HG03175 (cell line): Measurements from ENCODE around the gene CALR.
"Not testable (repeated sequence)": the region's sequence is repeated elsewhere in the genome, so short reads cannot be mapped to it uniquely, and the experiment has no call there.

Source experiments
- ATAC-seq: cut with Tn5 transposase; IDR thresholded peaks from one replicate; pipeline ENCODE4 v1.9.1; 2021; ENCODE audit warnings: mild to moderate bottlenecking, moderate library complexity; ENCODE audit not compliant: unreplicated experiment

Gene CALR

GRCh38 chr19:12952488-12953137, 14.2 kb downstream of the CALR start:
- no peak for ATAC-seq

DNA sequence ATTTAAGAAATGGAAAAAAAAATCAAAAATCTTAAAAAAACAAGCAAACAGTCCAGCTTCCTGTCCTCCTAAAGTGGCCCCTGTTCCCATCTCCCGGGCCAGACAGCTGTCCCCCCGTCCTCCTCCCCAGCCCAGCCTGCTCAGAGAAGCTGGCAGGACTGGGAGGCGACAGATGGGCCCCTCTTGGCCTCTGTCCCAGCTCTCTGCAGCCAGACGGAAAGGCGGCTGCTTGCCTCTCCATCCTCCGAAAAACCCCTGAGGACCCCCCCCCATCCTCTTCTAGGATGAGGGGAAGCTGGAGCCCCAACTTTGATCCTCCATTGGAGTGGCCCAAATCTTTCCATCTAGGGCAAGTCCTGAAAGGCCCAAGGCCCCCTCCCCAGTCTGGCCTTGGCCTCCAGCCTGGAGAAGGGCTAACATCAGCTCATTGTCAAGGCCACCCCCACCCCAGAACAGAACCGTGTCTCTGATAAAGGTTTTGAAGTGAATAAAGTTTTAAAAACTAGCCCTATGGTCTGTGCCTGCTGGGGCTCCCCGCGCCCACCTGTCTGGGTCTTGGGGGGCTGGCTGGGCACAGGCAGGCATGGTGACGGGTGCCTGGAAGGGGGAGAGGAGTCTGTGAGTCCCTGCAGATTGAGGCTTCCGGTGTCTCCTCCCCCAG, 14.9 kb downstream of the CALR start:
- no peak for ATAC-seq

DNA sequence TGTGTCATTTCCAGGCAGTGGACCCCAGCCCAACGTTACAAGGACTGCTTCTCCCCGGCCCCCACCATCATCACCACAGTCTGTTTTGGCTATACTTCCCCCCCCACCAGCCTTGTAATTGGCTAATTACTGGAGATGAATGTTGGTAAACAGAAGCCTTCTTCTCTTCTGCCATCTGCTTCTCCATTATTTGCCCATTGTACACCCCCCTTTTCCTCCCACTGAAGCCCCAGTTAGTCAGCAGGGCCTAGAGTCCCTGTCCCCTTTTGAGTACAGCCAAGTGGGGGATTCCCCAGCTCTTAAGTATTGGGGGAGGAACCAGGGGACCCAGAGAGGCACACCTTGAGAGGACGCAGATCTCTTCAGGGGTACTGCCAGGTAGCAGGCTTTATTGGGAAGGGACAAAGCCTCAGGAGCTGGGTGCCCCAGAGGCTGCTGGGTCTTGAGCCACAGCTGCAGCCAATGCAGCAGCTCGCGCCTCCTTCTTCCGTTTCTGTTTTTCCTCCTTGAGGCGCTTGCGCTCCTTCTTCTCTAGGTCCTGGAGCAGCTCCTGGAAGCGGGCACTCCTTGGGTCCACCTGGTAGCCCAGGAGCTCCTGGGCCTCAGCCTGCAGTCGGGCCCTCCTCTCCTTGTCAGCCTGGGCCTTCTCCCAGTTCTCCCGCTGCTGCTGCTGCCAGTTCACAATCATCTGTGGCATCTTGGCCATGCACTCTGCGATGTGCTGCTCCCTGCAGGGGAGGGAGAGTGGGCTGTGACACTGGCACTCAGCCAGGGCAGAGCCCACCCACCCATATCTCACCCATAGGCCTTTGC, 15.6 kb downstream of the CALR start:
- no peak for ATAC-seq

- ATAC-seq: no peak
These were observed 16.2 kb downstream of the CALR start for GRCh38 chr19:12954612-12954962.

- ATAC-seq: not testable (repeated sequence)
These were observed 17.2 kb downstream of the CALR start for GRCh38 chr19:12955575-12955974.

DNA sequence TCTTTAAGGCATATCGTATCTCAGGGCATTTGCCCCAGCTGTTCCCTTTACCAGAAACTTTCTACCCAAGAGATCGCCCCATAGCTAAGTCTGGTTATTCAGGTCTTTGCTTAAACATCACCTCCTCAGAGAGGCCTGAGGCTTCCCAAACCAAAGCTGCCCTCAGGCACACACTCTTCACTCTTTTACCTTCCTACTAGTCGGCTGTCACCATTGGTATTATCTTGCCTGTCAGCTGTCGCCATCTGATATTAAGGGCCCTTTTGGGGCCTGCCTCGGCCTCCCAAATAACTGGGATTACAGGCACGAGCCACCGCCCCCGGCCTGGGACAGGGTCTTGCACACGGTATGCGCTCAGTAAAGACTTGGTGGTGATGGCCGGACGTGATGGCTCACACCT, 17.6 kb downstream of the CALR start:
- ATAC-seq: no peak

DNA sequence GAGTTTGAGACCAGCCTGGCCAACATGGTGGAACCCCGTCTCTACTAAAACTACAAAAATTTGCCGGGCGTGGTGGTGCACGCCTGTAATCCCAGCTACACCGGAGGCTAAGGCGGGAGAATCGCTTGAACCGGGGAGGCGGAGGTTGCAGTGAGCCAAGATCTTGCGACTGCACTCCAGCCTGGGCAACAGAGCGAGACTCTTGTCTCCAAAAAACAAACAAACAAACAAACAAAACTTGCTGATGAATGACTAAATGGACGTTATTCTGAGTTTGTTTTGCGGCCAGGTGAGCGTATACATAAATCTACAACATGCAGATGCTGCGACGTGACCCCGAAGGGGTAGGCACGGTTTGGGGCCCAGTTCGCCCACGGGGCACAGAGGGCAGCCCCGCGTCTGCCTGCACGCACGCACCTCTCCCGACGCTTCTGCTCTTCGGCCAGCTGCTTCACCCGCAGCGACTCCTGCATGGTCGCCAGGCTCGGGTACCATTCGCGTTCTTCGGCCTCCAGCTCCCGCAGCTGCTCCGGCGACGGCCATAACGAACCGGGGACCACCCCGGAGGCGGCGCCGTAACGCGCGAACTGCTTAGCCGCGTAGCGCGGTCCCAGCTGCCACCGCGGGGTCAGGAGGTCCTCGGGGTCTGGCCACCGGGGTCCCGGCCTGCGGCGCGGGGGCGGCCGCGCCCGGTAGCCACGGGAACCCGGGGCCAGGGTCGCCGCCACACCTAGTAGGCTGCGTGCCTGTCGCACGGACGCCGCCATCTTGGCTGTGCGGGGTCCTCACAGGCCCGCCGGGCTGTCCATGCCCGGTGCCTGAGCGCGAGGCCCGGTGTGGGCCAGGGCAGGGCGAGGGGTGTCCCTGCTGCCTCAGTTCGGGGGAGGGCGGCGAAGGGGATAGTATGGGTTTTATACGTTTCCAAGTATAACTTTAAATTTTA, 18.3 kb downstream of the CALR start, which contains the start of gene GADD45GIP1:
Gene GADD45GIP1, minus strand, starts transcription at position 778 of the 943 bp plus-strand sequence. Its CDS starts 11 bp downstream, at position 767.
- peak; percentile 71 for ATAC-seq

- not testable (repeated sequence) for ATAC-seq
These were observed 19.1 kb downstream of the CALR start for GRCh38 chr19:12957389-12957952.

- ATAC-seq: no peak
These were observed 21.1 kb downstream of the CALR start for GRCh38 chr19:12959481-12959880.

GRCh38 chr19:12965017-12965811, 26.8 kb downstream of the CALR start:
- ATAC-seq: peak; percentile 78

DNA sequence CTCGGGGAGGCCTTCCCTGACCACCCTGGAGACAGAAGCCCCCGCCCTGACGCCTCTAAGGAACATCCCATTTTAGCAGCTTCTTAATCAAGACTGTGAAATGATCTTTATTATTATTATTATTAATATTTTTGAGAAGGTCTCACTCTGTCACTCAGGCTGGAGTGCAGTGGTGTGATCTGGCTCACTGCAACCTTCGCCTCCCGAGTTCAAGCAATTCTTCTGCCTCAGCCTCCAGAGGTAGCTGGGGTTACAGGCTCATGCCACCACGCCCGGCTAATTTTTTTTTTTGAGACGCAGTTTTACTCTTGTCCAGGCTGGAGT, 27.4 kb downstream of the CALR start:
- no peak for ATAC-seq

GRCh38 chr19:12967907-12968306, 29.5 kb downstream of the CALR start:
- ATAC-seq: no peak

- ATAC-seq: no peak
These were observed 31.0 kb downstream of the CALR start, which contains the start of gene DAND5 for GRCh38 chr19:12969292-12969988. Gene DAND5, plus strand, starts transcription at chr19:12969576. Its CDS starts 85 bp downstream, at chr19:12969661.

GRCh38 chr19:12970070-12970820, 31.8 kb downstream of the CALR start:
- no peak for ATAC-seq

DNA sequence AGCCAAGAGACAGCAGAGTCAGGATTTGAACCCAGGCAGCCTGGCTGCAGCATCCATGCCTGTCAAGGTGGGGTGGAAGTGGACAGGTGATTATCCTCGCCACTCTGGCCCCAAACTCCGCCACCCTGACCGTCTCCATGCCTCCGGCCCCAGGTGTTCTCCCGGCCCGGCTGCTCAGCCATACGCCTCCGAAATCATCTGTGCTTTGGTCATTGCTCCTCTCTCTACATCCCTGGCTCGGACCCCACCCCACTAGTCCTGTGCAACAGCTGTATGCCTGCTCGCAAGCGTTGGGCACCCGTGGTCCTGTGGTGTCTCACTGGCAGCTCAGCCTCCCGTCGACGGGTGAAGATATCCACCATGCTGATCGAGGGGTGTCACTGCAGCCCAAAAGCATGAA, 34.8 kb downstream of the CALR start:
- ATAC-seq: no peak

DNA sequence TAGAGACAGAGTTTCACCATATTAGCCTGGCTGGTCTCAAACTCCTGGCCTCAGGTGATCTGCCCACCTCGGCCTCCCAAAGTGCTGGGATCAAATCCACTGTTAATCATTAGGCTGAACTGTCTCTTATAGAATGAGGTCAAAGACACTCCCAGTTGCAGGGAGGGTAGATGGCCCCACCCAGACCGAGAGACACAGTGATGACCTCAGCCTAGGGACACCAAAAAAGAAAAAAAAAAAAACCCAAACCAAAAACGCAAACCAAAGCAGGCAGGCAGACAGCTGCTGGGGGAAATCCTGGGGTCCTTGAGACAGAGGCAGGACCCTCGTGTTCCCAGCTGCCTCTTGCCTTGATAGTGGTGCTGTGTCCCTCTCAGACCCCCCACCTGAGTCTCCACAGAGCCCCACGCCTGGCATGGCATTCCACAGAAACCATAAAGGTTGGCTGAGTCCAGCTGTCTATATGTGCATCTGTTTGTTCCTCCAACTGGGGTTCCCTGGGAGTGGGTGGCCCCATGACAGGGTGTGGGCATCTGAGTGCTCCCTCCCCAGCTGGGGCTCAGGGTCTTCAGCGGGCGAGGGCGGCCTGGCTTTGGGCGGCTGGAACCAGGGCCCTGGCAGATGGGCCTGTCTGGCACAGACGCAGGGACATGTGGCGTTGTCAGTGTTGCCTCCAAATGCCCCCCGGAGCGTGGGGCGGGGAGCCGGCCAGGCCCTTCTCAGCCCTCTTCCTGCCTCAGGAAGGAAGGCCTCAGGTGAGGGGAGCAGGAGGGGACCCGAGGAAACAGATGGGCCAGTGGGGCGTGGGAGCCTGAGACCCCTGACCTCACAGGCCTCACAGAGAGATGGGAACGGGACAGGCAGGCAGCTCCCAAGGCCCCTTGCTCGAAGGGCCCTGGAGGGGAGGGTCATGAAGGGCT, 36.2 kb downstream of the CALR start:
- no peak for ATAC-seq

GRCh38 chr19:12975221-12975741, 36.9 kb downstream of the CALR start:
- no peak for ATAC-seq
